ENCODE measurements around the gene ADRM1.

Gene ADRM1

DNA sequence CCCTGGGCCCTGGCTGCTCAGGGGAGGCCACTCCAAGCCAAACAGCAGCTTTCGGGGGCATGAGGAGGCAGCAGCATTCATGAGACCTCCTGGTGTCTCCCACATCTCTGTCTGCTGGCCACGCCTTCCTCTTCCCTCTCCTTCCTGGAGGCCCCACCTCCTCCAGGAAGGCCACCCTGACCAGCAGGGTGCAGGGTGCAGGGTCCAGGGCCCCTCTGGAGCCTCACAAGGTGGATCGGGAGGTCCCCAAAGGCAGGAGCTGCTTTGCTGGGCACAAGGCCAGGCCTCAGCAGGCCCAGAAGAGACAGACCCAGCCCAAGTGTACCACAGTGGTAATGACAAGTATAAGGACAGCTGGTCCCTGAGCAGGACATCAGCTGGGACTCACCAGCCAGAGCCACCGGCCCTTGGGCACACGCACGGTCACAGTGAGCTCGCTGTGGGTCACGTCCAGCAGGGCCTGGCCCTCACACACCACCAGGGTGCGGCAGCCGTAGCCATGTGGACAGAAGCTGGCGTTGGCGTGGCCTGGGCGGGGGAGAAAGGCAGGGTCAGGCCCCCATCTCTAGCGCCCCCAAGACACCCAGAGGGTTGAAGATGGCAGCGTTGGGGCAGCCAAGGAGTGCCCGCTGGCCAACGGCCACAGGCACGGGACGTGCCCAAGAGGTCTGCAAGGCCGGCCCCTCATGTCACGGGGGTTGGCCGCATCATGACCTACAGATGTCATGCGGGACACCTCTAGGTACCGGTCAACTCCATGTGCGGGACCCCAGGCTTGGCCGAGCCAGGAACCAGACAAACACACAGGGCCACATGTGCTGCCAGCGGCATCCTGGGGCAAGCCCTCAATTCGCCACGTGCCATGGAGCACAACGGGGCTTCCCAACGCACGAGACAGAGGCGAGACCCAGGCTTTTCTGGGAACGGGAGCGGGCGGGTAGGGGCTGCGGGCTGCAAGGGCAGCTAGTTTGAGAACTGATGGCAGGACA is 26.9 kb downstream of the ADRM1 start:
- no peaks in the 10 kb centered on the region for H3K27me3 ChIP-seq (ENCODE audit: low read length)
- no peak overlapping the region for H3K9ac ChIP-seq (ENCODE audit: low read length)
- no peaks in the 10 kb centered on the region for H3K36me3 ChIP-seq (ENCODE audit: low read length)
- no peaks in the 10 kb centered on the region for H3K9me2 ChIP-seq (replicated peaks; ENCODE audit: insufficient read depth, low read length)
- TF ChIP-seq EZH2phosphoT487 (conservative IDR thresholded peaks at IDR 0.05; ENCODE audit: low read length), result no peak
- TF ChIP-seq, protein P1, sequence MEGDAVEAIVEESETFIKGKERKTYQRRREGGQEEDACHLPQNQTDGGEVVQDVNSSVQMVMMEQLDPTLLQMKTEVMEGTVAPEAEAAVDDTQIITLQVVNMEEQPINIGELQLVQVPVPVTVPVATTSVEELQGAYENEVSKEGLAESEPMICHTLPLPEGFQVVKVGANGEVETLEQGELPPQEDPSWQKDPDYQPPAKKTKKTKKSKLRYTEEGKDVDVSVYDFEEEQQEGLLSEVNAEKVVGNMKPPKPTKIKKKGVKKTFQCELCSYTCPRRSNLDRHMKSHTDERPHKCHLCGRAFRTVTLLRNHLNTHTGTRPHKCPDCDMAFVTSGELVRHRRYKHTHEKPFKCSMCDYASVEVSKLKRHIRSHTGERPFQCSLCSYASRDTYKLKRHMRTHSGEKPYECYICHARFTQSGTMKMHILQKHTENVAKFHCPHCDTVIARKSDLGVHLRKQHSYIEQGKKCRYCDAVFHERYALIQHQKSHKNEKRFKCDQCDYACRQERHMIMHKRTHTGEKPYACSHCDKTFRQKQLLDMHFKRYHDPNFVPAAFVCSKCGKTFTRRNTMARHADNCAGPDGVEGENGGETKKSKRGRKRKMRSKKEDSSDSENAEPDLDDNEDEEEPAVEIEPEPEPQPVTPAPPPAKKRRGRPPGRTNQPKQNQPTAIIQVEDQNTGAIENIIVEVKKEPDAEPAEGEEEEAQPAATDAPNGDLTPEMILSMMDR (IDR thresholded peaks at IDR 0.05; ENCODE audit: insufficient read depth, low read length, poor library complexity, severe bottlenecking), result no peak
- no peak overlapping the region for H3K27ac ChIP-seq (ENCODE audit: low read depth, low read length)
- no peaks in the 10 kb centered on the region for H3K9me3 ChIP-seq (ENCODE audit: insufficient read depth, low read length)
- H3F3A ChIP-seq (ENCODE audit: insufficient read depth), result no peaks in the 10 kb centered on the region
- H3K4me3 ChIP-seq (ENCODE audit: insufficient read depth, low read length, poor library complexity, severe bottlenecking), result no peak overlapping the region
- H4K20me1 ChIP-seq (ENCODE audit: low read depth, low read length), result no peaks in the 10 kb centered on the region
- no peak overlapping the region for H2AFZ ChIP-seq (ENCODE audit: low read depth, low read length, severe bottlenecking)
- H3K4me2 ChIP-seq (ENCODE audit: low read depth, low read length, poor library complexity, severe bottlenecking), result no peak overlapping the region
- no peaks in the 10 kb centered on the region for H3K79me2 ChIP-seq (ENCODE audit: insufficient read depth, low read length)

DNA sequence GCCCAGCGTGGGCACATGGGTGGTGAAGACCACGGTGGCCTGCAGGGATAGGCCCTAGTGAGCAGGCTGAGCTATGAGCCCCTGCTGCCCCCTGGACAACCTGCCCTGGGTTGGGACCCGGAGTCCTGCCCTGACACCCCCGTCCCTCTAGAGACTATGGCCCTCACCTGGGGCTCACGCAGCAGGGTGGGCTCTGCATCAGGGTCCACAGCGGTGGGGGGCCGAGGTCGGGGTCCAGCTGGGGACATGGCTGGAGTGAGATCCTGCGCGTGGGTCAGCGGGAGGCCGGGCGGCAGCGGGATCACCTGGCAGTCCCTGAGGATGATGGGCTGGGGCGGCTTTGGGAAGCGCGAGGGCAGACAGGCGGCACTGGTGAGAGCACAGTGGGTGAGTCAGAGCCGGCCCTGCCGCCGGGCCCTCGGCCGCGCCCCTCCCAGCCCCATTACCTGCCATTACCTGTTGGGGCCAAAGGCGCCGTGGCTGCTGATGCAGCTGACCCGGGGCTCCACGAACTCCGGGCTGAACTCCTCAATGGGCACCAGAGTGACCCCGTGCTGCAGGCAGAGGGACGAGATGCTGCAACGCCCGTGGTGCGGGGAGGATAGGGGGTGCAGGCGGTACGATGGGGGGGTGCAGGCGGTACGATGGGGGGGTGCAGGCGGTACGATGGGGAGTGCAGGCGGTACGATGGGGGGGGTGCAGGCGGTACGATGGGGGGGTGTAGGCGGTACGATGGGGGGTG is 27.9 kb downstream of the ADRM1 start:
- Histone ChIP-seq H3K4me2 (ENCODE audit: low read depth, low read length, poor library complexity, severe bottlenecking) (no peak overlapping the region), H3K36me3 (ENCODE audit: low read length) (no peaks in the 10 kb centered on the region), H3K27ac (ENCODE audit: low read depth, low read length) (no peak overlapping the region), H3K9me3 (ENCODE audit: insufficient read depth, low read length) (no peaks in the 10 kb centered on the region), H3K9ac (ENCODE audit: low read length) (no peak overlapping the region), H3K27me3 (ENCODE audit: low read length) (no peaks in the 10 kb centered on the region), H3K4me3 (ENCODE audit: insufficient read depth, low read length, poor library complexity, severe bottlenecking) (no peak overlapping the region), H3K9me2 (replicated peaks; ENCODE audit: insufficient read depth, low read length) (no peaks in the 10 kb centered on the region), H3F3A (ENCODE audit: insufficient read depth) (no peaks in the 10 kb centered on the region), H4K20me1 (ENCODE audit: low read depth, low read length) (no peaks in the 10 kb centered on the region), H3K79me2 (ENCODE audit: insufficient read depth, low read length) (no peaks in the 10 kb centered on the region), H2AFZ (ENCODE audit: low read depth, low read length, severe bottlenecking) (no peak overlapping the region)
- no peak for TF ChIP-seq EZH2phosphoT487 (conservative IDR thresholded peaks at IDR 0.05; ENCODE audit: low read length)
- TF ChIP-seq, protein P1 (IDR thresholded peaks at IDR 0.05; ENCODE audit: insufficient read depth, low read length, poor library complexity, severe bottlenecking), result no peak

DNA sequence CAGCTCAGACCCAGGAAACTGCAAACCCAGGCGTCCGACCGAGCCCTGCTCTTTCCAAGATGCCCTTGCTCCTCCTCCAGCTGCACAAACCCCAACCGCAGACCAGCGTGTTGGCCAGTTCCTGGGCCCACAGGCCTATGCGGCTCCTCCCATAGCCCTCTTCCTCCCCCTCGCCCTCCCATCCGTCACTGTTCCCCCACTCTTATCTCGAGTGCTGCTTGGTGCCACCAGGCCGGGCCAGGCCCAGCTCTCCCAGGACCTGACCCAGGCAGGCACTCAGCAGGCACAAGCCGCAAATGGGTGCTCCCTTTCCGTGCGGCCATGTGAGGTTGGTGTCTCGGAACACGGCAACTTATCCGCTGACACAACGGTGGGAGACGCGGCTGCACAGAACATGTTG is 28.6 kb downstream of the ADRM1 start:
- Histone ChIP-seq H3K36me3 (ENCODE audit: low read length) (no peaks in the 10 kb centered on the region), H3K27me3 (ENCODE audit: low read length) (no peaks in the 10 kb centered on the region), H3K79me2 (ENCODE audit: insufficient read depth, low read length) (no peaks in the 10 kb centered on the region), H3K27ac (ENCODE audit: low read depth, low read length) (no peak overlapping the region), H3K9ac (ENCODE audit: low read length) (no peak overlapping the region), H3K9me2 (replicated peaks; ENCODE audit: insufficient read depth, low read length) (no peaks in the 10 kb centered on the region), H3F3A (ENCODE audit: insufficient read depth) (no peaks in the 10 kb centered on the region), H2AFZ (ENCODE audit: low read depth, low read length, severe bottlenecking) (no peak overlapping the region), H3K4me3 (ENCODE audit: insufficient read depth, low read length, poor library complexity, severe bottlenecking) (no peak overlapping the region), H3K9me3 (ENCODE audit: insufficient read depth, low read length) (no peaks in the 10 kb centered on the region), H4K20me1 (ENCODE audit: low read depth, low read length) (no peaks in the 10 kb centered on the region), H3K4me2 (ENCODE audit: low read depth, low read length, poor library complexity, severe bottlenecking) (no peak overlapping the region)
- TF ChIP-seq, protein P1 (IDR thresholded peaks at IDR 0.05; ENCODE audit: insufficient read depth, low read length, poor library complexity, severe bottlenecking), result no peak
- TF ChIP-seq EZH2phosphoT487 (conservative IDR thresholded peaks at IDR 0.05; ENCODE audit: low read length), result no peak

All from SU-DHL-6 (cell line).